ENCODE data around the gene TRMT1L.

The TRMT1L gene

GRCh38 chr1:185068341-185068740 is 88.4 kb downstream of the TRMT1L start:
- no peaks in the 10 kb centered on the region for H3K4me1 ChIP-seq (ENCODE audit: control insufficient read depth, insufficient read depth, low read depth, low read length)
- H3K14ac ChIP-seq (ENCODE audit: low read length in 2 of 2), result no peak overlapping the region
- H4K91ac ChIP-seq (ENCODE audit: low read length), result no peak overlapping the region
- H4K8ac ChIP-seq (ENCODE audit: low read length), result no peak overlapping the region
- DNase-seq, result no peak
- H3K27me3 ChIP-seq (ENCODE audit: control insufficient read depth in 1 of 2, insufficient read depth in 1 of 2, low read length in 2 of 2), result no peaks in the 10 kb centered on the region
- peaks cover 21% of the 10 kb centered on the region for H3K79me1 ChIP-seq (replicated peaks; ENCODE audit: low read length, poor library complexity, severe bottlenecking)
- H2AFZ ChIP-seq (ENCODE audit: low read depth, low read length), result no peak overlapping the region
- no peak overlapping the region for H2BK120ac ChIP-seq (ENCODE audit: low read depth, low read length)
- H2AK5ac ChIP-seq (ENCODE audit: low read length, severe bottlenecking), result no peak overlapping the region
- H3K36me3 ChIP-seq (ENCODE audit: control insufficient read depth in 1 of 2, insufficient read depth in 2 of 2, low read depth in 1 of 2, low read length in 2 of 2), result no peaks in the 10 kb centered on the region
- H2BK12ac ChIP-seq (ENCODE audit: low read length in 2 of 2), result no peak overlapping the region
- no peak overlapping the region for H2BK15ac ChIP-seq (ENCODE audit: low read depth, poor library complexity, severe bottlenecking)
- H3K23ac ChIP-seq (ENCODE audit: low read length in 2 of 2), result no peak overlapping the region
- no peak overlapping the region for H3K27ac ChIP-seq (ENCODE audit: low read length, poor library complexity, severe bottlenecking)
- no peak overlapping the region for H2BK5ac ChIP-seq (ENCODE audit: low read depth, low read length, poor library complexity, severe bottlenecking)
- H3K4me2 ChIP-seq (ENCODE audit: low read length, poor library complexity, severe bottlenecking), result no peak overlapping the region
- H3K18ac ChIP-seq (ENCODE audit: low read depth in 1 of 2, low read length in 2 of 2), result no peak overlapping the region
- H3K9ac ChIP-seq (ENCODE audit: low read length), result no peak overlapping the region
- H3K4me3 ChIP-seq (ENCODE audit: insufficient read depth in 1 of 2, low read depth in 1 of 2, low read length in 2 of 2), result no peak overlapping the region
- H3K9me3 ChIP-seq (ENCODE audit: control insufficient read depth, low read length), result no peaks in the 10 kb centered on the region
- no peak overlapping the region for H3K4ac ChIP-seq (ENCODE audit: low read depth in 1 of 2, low read length in 2 of 2)

Data from mesenchymal stem cell (in vitro differentiated cells and primary cell).